Hindlimb muscle (tissue), 1 donor: ENCODE measurements around the gene GCFC2. TPM values are rescaled to one million over a fixed set of nuclear protein-coding genes. Genes with fewer than 3 reads are reported as not detected.
A peak's percentile ranks its signal among the peaks of the same experiment; 100 is the strongest.
"Not testable (repeated sequence)": the region's sequence is repeated elsewhere in the genome, so short reads cannot be mapped to it uniquely, and the experiment has no call there.

Source experiments
- DNase-seq: peaks from one replicate; pipeline ENCODE4 v3.0.0-alpha.2; 2013
- polyA plus RNA-seq: library from polyadenylated mRNA; unstranded; fragments of 120-200 nt; gene quantifications from one replicate; pipeline ENCODE4 v1.2.1, GENCODE V29; 2013; ENCODE audit not compliant: insufficient read length

The GCFC2 gene
- 21.1 TPM for polyA plus RNA-seq

- DNase-seq = peak; percentile 93
Measured at GRCh38 chr2:75710577-75711253, at the start of gene GCFC2. Gene GCFC2, minus strand, starts transcription at chr2:75710915. Its CDS starts 60 bp downstream, at chr2:75710855.

GRCh38 chr2:75752828-75753227 is 42.1 kb upstream of the GCFC2 start:
- DNase-seq = no peak

GRCh38 chr2:75751824-75752468 is 41.2 kb upstream of the GCFC2 start:
- DNase-seq = no peak

GRCh38 chr2:75751360-75751759 is 40.6 kb upstream of the GCFC2 start:
- no peak for DNase-seq

- no peak for DNase-seq
Measured at GRCh38 chr2:75737961-75738360, 27.2 kb upstream of the GCFC2 start.

- DNase-seq = peak; percentile 19
Measured at GRCh38 chr2:75736276-75736675, 25.6 kb upstream of the GCFC2 start.

GRCh38 chr2:75729861-75730260 is 19.1 kb upstream of the GCFC2 start:
- DNase-seq = no peak

- DNase-seq = no peak
Measured at GRCh38 chr2:75728614-75729419, 18.1 kb upstream of the GCFC2 start.

GRCh38 chr2:75722687-75723086 is 12.0 kb upstream of the GCFC2 start:
- DNase-seq = no peak

- DNase-seq = no peak
Measured at GRCh38 chr2:75720525-75720924, 9.8 kb upstream of the GCFC2 start.

GRCh38 chr2:75719616-75720015 is 8.9 kb upstream of the GCFC2 start:
- no peak for DNase-seq

- DNase-seq = no peak
Measured at GRCh38 chr2:75716406-75716805, 5.7 kb upstream of the GCFC2 start.

- not testable (repeated sequence) for DNase-seq
Measured at GRCh38 chr2:75711590-75711989, 875 bp upstream of the GCFC2 start.

GRCh38 chr2:75710220-75710576 is 517 bp downstream of the GCFC2 start:
- DNase-seq = no peak

- no peak for DNase-seq
Measured at GRCh38 chr2:75709297-75709696, 1.4 kb downstream of the GCFC2 start.

- no peak for DNase-seq
Measured at GRCh38 chr2:75707901-75708300, 2.8 kb downstream of the GCFC2 start.

GRCh38 chr2:75705921-75706320 is 4.8 kb downstream of the GCFC2 start:
- no peak for DNase-seq

GRCh38 chr2:75703589-75704287 is 7.0 kb downstream of the GCFC2 start:
- DNase-seq = no peak

- DNase-seq = no peak
Measured at GRCh38 chr2:75702593-75702992, 8.1 kb downstream of the GCFC2 start.

GRCh38 chr2:75698918-75699317 is 11.8 kb downstream of the GCFC2 start:
- no peak for DNase-seq

- DNase-seq = no peak
Measured at GRCh38 chr2:75688196-75688595, 22.5 kb downstream of the GCFC2 start.

- not testable (repeated sequence) for DNase-seq
Measured at GRCh38 chr2:75683430-75683829, 27.3 kb downstream of the GCFC2 start.

- no peak for DNase-seq
Measured at GRCh38 chr2:75680402-75680801, 30.3 kb downstream of the GCFC2 start.
